Measurements from ENCODE around the gene MMEL1. TPM values are rescaled to one million over a fixed set of nuclear protein-coding genes. Genes with fewer than 3 reads are reported as not detected.

Gene MMEL1
- total and polyA plus RNA-seq, 2 of the 13 experiments (the other 11 are each of a cell fraction or from before 2014, with no cell fraction given): 0.48 TPM; not detected in 1

GRCh38 chr1:2601721-2602303, 31.0 kb downstream of the MMEL1 start:
- no peak for ATAC-seq
- no peaks in the 10 kb centered on the region for H3K4me1 ChIP-seq (ENCODE audit: insufficient read depth, low read length)
- TF ChIP-seq NCOA1 (CRISPR knock-in tag; IDR thresholded peaks at IDR 0.05): no peak
- TF ChIP-seq ZSCAN20 (CRISPR knock-in tag; IDR thresholded peaks at IDR 0.05; ENCODE audit: borderline replicate concordance): no peak
- no peak for TF ChIP-seq BRF2 (CRISPR knock-in tag; IDR thresholded peaks at IDR 0.05)
- TF ChIP-seq ZBTB2 (CRISPR knock-in tag; IDR thresholded peaks at IDR 0.05; ENCODE audit: low read depth): no peak
- FAIRE-seq: no peak
- H2AFZ ChIP-seq (ENCODE audit: low read length): no peak overlapping the region
- POLR2A ChIA-PET: no interaction called here
- intact Hi-C loops (cut with micrococcal nuclease; ENCODE audit: unreplicated experiment) (no loop called here), in situ Hi-C loops (cut with HindIII; ENCODE audit: extremely low pct_ligation_motif_present, low pct_unique_long_range_greater_than_20kb) (no loop called here)
- no peak overlapping the region for H3K27ac ChIP-seq (ENCODE audit: extremely low read length, insufficient read depth, low read length)
- no peaks in the 10 kb centered on the region for H3K9me3 ChIP-seq (ENCODE audit: low read length)
- no peak overlapping the region for H3K4me3 ChIP-seq (replicated peaks in 1 of 3; ENCODE audit: insufficient read depth in 1 of 3, low read depth in 2 of 3, low read length in 3 of 3)
- H3K9ac ChIP-seq (ENCODE audit: insufficient read depth, low read depth, low read length): no peak overlapping the region
- no peaks in the 10 kb centered on the region for H3K79me2 ChIP-seq (ENCODE audit: insufficient read depth, low read length)
- BruUV-seq (replicated peaks): no TSS peak
- CTCF ChIA-PET (ENCODE audit: low intra/inter-chr PET ratio, low total read pairs): no interaction called here
- H3K36me3 ChIP-seq (replicated peaks in 1 of 2; ENCODE audit: control insufficient read depth in 1 of 2, insufficient read depth in 2 of 2, low read length in 2 of 2): no peaks in the 10 kb centered on the region
- DNase-seq (ENCODE audit: low spot score): no peak
- no peaks in the 10 kb centered on the region for H4K20me1 ChIP-seq (ENCODE audit: insufficient read depth, low read length)
- peaks cover 11 to 65% of the 10 kb centered on the region in 2 experiments; a peak in 4 of 5 replicates for H3K27me3 ChIP-seq (ENCODE audit: control insufficient read depth in 1 of 2, insufficient read depth in 2 of 2, low read length in 2 of 2)
- 39% methylated on average over 14 of the region's 18 CpGs for WGBS (ENCODE audit: low lambda C conversion rate)
- H3K4me2 ChIP-seq (ENCODE audit: low read depth, low read length): no peak overlapping the region

- Histone ChIP-seq H3K36me3 (replicated peaks in 1 of 2; ENCODE audit: control insufficient read depth in 1 of 2, insufficient read depth in 2 of 2, low read length in 2 of 2) (no peaks in the 10 kb centered on the region), H3K9me3 (ENCODE audit: low read length) (no peaks in the 10 kb centered on the region), H3K27me3 (ENCODE audit: control insufficient read depth in 1 of 2, insufficient read depth in 2 of 2, low read length in 2 of 2) (peaks cover 8 to 63% of the 10 kb centered on the region in 2 experiments; a peak in 4 of 5 replicates), H4K20me1 (ENCODE audit: insufficient read depth, low read length) (no peaks in the 10 kb centered on the region), H3K4me1 (ENCODE audit: insufficient read depth, low read length) (peaks cover 9% of the 10 kb centered on the region), H3K79me2 (ENCODE audit: insufficient read depth, low read length) (no peaks in the 10 kb centered on the region), H2AFZ (ENCODE audit: low read length) (no peak overlapping the region), H3K27ac (ENCODE audit: extremely low read length, insufficient read depth, low read length) (no peak overlapping the region), H3K4me3 (replicated peaks in 1 of 3; ENCODE audit: insufficient read depth in 1 of 3, low read depth in 2 of 3, low read length in 3 of 3) (no peak overlapping the region), H3K9ac (ENCODE audit: insufficient read depth, low read depth, low read length) (no peak overlapping the region), H3K4me2 (ENCODE audit: low read depth, low read length) (no peak overlapping the region)
- DNase-seq (ENCODE audit: low spot score) (no peak), ATAC-seq (no peak), FAIRE-seq (no peak)
- intact Hi-C loops (cut with micrococcal nuclease; ENCODE audit: unreplicated experiment) (no loop called here), in situ Hi-C loops (cut with HindIII; ENCODE audit: extremely low pct_ligation_motif_present, low pct_unique_long_range_greater_than_20kb) (no loop called here)
- POLR2A ChIA-PET: no interaction called here
- 17% methylated on average over 3 of the region's 3 CpGs for WGBS (ENCODE audit: low lambda C conversion rate)
- BruUV-seq (replicated peaks): no TSS peak
- CTCF ChIA-PET (ENCODE audit: low intra/inter-chr PET ratio, low total read pairs): no interaction called here
- TF ChIP-seq PAWR (CRISPR knock-in tag; IDR thresholded peaks at IDR 0.05; ENCODE audit: borderline replicate concordance) (no peak), CTCF (CRISPR knock-in tag; IDR thresholded peaks at IDR 0.05) (0 out of 2 replicates have a peak, but pooled peaks have one; percentile 19), ZFP1 (CRISPR knock-in tag; IDR thresholded peaks at IDR 0.05) (no peak), ZNF382 (CRISPR knock-in tag; IDR thresholded peaks at IDR 0.05; ENCODE audit: borderline replicate concordance) (0 out of 2 replicates have a peak, but pooled peaks have one; percentile 61), SNAPC5 (CRISPR knock-in tag; IDR thresholded peaks at IDR 0.05; ENCODE audit: borderline replicate concordance) (no peak), GMEB1 (CRISPR knock-in tag; IDR thresholded peaks at IDR 0.05; ENCODE audit: borderline replicate concordance) (no peak)
These were observed 34.4 kb downstream of the MMEL1 start for GRCh38 chr1:2598329-2598931.

Measured in HepG2 (cell line).